IMR-90 (cell line): Measurements from ENCODE around the gene CCDC148. TPM values are rescaled to one million over a fixed set of nuclear protein-coding genes. Genes with fewer than 3 reads are reported as not detected.

Experiments used
- ATAC-seq: fragments of 200-7000 bp; cut with Tn5 transposase; 2 replicates; pipeline ENCODE4 v1.9.1; 2020; ENCODE audit warnings: low read depth, mild to moderate bottlenecking, moderate library complexity
- BruUV-seq: library from RNA; stranded (reverse); fragments of 400-500 nt; replicated peaks from 2 replicates; lab custom pipeline; 2021; lab: Mats Ljungman, UMichigan
- CTCF ChIA-PET: fragments of 300-600 bp; formaldehyde crosslinking; extraction: SDS; loops from one replicate; lab custom pipeline; 2021; ENCODE audit warnings: antibody characterized with exemption; lab: Yijun Ruan, JAX
- POLR2A ChIA-PET: fragments of 300-600 bp; sonication (Branson Sonifier 250); formaldehyde crosslinking; loops from one replicate; lab custom pipeline; 2022; ENCODE audit warnings: antibody characterized with exemption; ENCODE audit not compliant: unreplicated experiment; lab: Charles Lee
- DNase-seq: peaks from one replicate; pipeline ENCODE4 v3.0.0; 2013
- H2AFZ ChIP-seq: replicated peaks from 2 replicates; pipeline ENCODE3; 2013; ENCODE audit warnings: low read length, mild to moderate bottlenecking; ENCODE audit not compliant: poor library complexity
- H2AK5ac ChIP-seq: 2 replicates; pipeline ENCODE4 v1.6.1; 2013; ENCODE audit warnings: low read depth, low read length, inconsistent platforms
- H2AK9ac ChIP-seq: replicated peaks from 2 replicates; pipeline ENCODE3; 2013; ENCODE audit warnings: mild to moderate bottlenecking, low read depth, low read length, moderate library complexity; ENCODE audit not compliant: poor library complexity
- H2BK120ac ChIP-seq: 2 replicates; pipeline ENCODE4 v1.6.1; 2013; ENCODE audit warnings: low read depth, low read length, inconsistent platforms
- H2BK15ac ChIP-seq: 3 replicates; pipeline ENCODE4 v1.6.1; 2013; ENCODE audit warnings: low read depth, low read length, inconsistent platforms
- H2BK20ac ChIP-seq: 2 replicates; pipeline ENCODE4 v1.6.1; 2013; ENCODE audit warnings: low read depth, mild to moderate bottlenecking, inconsistent platforms, low read length, moderate library complexity
- H2BK5ac ChIP-seq: 2 replicates; pipeline ENCODE4 v1.6.1; 2013; ENCODE audit warnings: mild to moderate bottlenecking, low read depth, low read length, inconsistent platforms; ENCODE audit not compliant: poor library complexity, severe bottlenecking
- H3K14ac ChIP-seq: replicated peaks from 2 replicates; pipeline ENCODE4 v1.6.1; 2013; ENCODE audit warnings: low read depth, low read length, inconsistent platforms
- H3K18ac ChIP-seq: 2 replicates; pipeline ENCODE4 v1.6.1; 2013; ENCODE audit warnings: low read depth, low read length, control low read depth
- H3K23ac ChIP-seq: 2 replicates; pipeline ENCODE4 v1.6.1; 2013; ENCODE audit warnings: low read depth, low read length, inconsistent platforms
- H3K27ac ChIP-seq: 2 replicates; pipeline ENCODE4 v1.5.1; 2013; ENCODE audit warnings: mild to moderate bottlenecking, control low read depth, low read length; ENCODE audit not compliant: insufficient read depth
- H3K27me3 ChIP-seq: 2 replicates; pipeline ENCODE4 v1.6.1; 2013; ENCODE audit warnings: low read length; ENCODE audit not compliant: control insufficient read depth, insufficient read depth
- H3K36me3 ChIP-seq: 2 replicates; pipeline ENCODE4 v1.6.1; 2013; ENCODE audit warnings: low read length, mixed read lengths; ENCODE audit not compliant: control insufficient read depth, insufficient read depth
- H3K4ac ChIP-seq: 2 replicates; pipeline ENCODE4 v1.6.1; 2013; ENCODE audit warnings: low read depth, low read length, inconsistent platforms
- H3K4me1 ChIP-seq: 2 replicates; pipeline ENCODE4 v1.6.1; 2013; ENCODE audit warnings: low read length, mixed read lengths; ENCODE audit not compliant: control insufficient read depth, insufficient read depth
- H3K4me2 ChIP-seq: 2 replicates; pipeline ENCODE4 v1.6.1; 2013; ENCODE audit warnings: low read depth, mild to moderate bottlenecking, control low read depth, low read length, moderate library complexity
- H3K4me3 ChIP-seq: 2 replicates; pipeline ENCODE4 v1.5.1; 2013; ENCODE audit warnings: low read depth, mild to moderate bottlenecking, control low read depth, low read length, moderate library complexity; ENCODE audit not compliant: insufficient read depth
- H3K56ac ChIP-seq: 2 replicates; pipeline ENCODE4 v1.6.1; 2013; ENCODE audit warnings: low read length, inconsistent platforms; ENCODE audit not compliant: insufficient read depth; ENCODE audit errors: extremely low read depth
- H3K79me1 ChIP-seq, 2 experiments: 2 replicates each; pipeline ENCODE4 v1.6.1; 2013; ENCODE audit warnings: low read length in 2 of 2, inconsistent platforms in 1 of 2, low read depth in 1 of 2
- H3K9ac ChIP-seq: 2 replicates; pipeline ENCODE4 v1.6.1; 2013; ENCODE audit warnings: low read depth, low read length, control low read depth
- H3K9me1 ChIP-seq: 2 replicates; pipeline ENCODE4 v1.6.1; 2013; ENCODE audit warnings: low read length, inconsistent platforms; ENCODE audit not compliant: insufficient read depth
- H3K9me3 ChIP-seq: 2 replicates; pipeline ENCODE4 v1.6.1; 2013; ENCODE audit warnings: low read length; ENCODE audit not compliant: control insufficient read depth, insufficient read depth
- H4K20me1 ChIP-seq: 2 replicates; pipeline ENCODE4 v1.6.1; 2013; ENCODE audit warnings: low read length, inconsistent platforms; ENCODE audit not compliant: insufficient read depth
- H4K5ac ChIP-seq: 2 replicates; pipeline ENCODE4 v1.6.1; 2013; ENCODE audit warnings: mild to moderate bottlenecking, low read depth, low read length, control low read depth
- H4K8ac ChIP-seq, 2 experiments: 2 replicates each; pipeline ENCODE4 v1.6.1; 2013; ENCODE audit warnings: low read depth in 2 of 2, low read length in 2 of 2, control low read depth in 1 of 2, inconsistent platforms in 1 of 2
- H4K91ac ChIP-seq: 2 replicates; pipeline ENCODE4 v1.6.1; 2013; ENCODE audit warnings: low read depth, low read length, inconsistent platforms; ENCODE audit not compliant: insufficient read depth
- CHD1 ChIP-seq: IDR thresholded peaks from 2 replicates; pipeline ENCODE4 v1.6.1; 2012; ENCODE audit warnings: low read depth, low read length, improper control_type of control experiment
- POLR2A ChIP-seq: IDR thresholded peaks from 2 replicates; pipeline ENCODE4 v1.6.1; 2012; ENCODE audit warnings: mild to moderate bottlenecking, low read depth, low read length
- RCOR1 ChIP-seq: IDR thresholded peaks from 2 replicates; pipeline ENCODE4 v1.6.1; 2012; ENCODE audit warnings: mild to moderate bottlenecking, low read length, improper control_type of control experiment; ENCODE audit not compliant: insufficient replicate concordance
- dilution Hi-C: fragments of 300-500 bp; cut with HindIII; formaldehyde crosslinking; loops from one replicate; pipeline ENCODE4 v1.14.3; 2018; ENCODE audit warnings: low sequenced_read_pairs; ENCODE audit not compliant: unreplicated experiment
- in situ Hi-C: fragments of 300-500 bp; cut with MboI; formaldehyde crosslinking; loops from 3 replicates; pipeline ENCODE4 v1.14.3; 2019; ENCODE audit warnings: low sequenced_read_pairs, inconsistent platforms, mixed read lengths
- intact Hi-C: fragments of 100-400 bp; cut with micrococcal nuclease; formaldehyde crosslinking; loops from 2 replicates; pipeline ENCODE4 v1.10.0; 2022
- polyA plus RNA-seq, 3 experiments: library from polyadenylated mRNA; depleted of rRNA; stranded (reverse); fragments of >200 nt; gene quantifications; 2 replicates each; pipeline ENCODE4 v1.2.3, GENCODE V29; 2012; ENCODE audit warnings: low replicate concordance in 1 of 3
- total RNA-seq: library from RNA; depleted of rRNA; stranded (reverse); fragments of >200 nt; gene quantifications from 2 replicates; pipeline ENCODE4 v1.2.3, GENCODE V29; 2012
- TF ChIP-seq, protein P1 (sequence below): fragments of 150-350 bp; IDR thresholded peaks from 2 replicates; pipeline ENCODE4 v1.6.1; 2017; ENCODE audit warnings: mild to moderate bottlenecking, antibody characterized with exemption, low read length, low read depth

The CCDC148 gene
- total and polyA plus RNA-seq, 2 of the 4 experiments (the other 2 are of a cell fraction), result 0.18 to 0.31 TPM

DNA sequence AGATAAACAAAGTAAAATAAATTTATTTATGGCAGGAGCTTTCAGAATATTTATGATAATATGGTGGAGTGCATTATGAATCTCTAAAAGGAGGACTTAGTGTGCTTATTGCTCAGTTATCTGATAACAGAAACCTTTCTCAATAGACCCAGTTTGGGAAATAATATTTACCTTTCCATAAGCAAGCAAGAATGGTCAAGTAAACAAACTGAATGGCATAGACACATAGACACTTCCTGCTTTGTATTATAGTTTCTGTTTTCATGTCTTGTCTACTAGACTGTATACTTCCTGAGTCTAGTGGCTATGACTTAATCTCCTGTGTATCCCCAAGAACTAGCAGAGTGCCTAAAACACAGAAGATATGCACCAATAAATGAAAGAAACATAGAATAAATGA lies 267.0 kb downstream of the CCDC148 start:
- in situ Hi-C loops, result no loop called here
- H3K4me2 ChIP-seq, result no peak overlapping the region
- H3K4ac ChIP-seq, result no peak overlapping the region
- no peak overlapping the region for H4K91ac ChIP-seq
- H3K4me1 ChIP-seq, result no peaks in the 10 kb centered on the region
- H4K8ac ChIP-seq, result no peak overlapping the region
- H3K14ac ChIP-seq, result no peak overlapping the region
- CTCF ChIA-PET, result no interaction called here
- dilution Hi-C loops, result no loop called here
- H3K27me3 ChIP-seq, result no peaks in the 10 kb centered on the region
- no peak overlapping the region for H2AK5ac ChIP-seq
- no peak overlapping the region for H2BK15ac ChIP-seq
- no TSS peak for BruUV-seq
- H3K9me3 ChIP-seq, result no peaks in the 10 kb centered on the region
- no peak overlapping the region for H2AK9ac ChIP-seq
- H3K9me1 ChIP-seq, result no peaks in the 10 kb centered on the region
- no peak overlapping the region for H3K27ac ChIP-seq
- H3K56ac ChIP-seq, result no peak overlapping the region
- ATAC-seq (no peak), DNase-seq (no peak)
- no peaks in the 10 kb centered on the region for H3K79me1 ChIP-seq
- H2AFZ ChIP-seq, result no peak overlapping the region
- POLR2A ChIA-PET, result no interaction called here
- H2BK5ac ChIP-seq, result no peak overlapping the region
- no peaks in the 10 kb centered on the region for H4K20me1 ChIP-seq
- H2BK120ac ChIP-seq, result no peak overlapping the region
- H3K18ac ChIP-seq, result no peak overlapping the region
- no peak overlapping the region for H3K23ac ChIP-seq
- no peaks in the 10 kb centered on the region for H3K36me3 ChIP-seq
- no peak overlapping the region for H4K5ac ChIP-seq
- H2BK20ac ChIP-seq, result no peak overlapping the region
- intact Hi-C loops, result no loop called here
- H3K9ac ChIP-seq, result no peak overlapping the region
- TF ChIP-seq, protein P1, sequence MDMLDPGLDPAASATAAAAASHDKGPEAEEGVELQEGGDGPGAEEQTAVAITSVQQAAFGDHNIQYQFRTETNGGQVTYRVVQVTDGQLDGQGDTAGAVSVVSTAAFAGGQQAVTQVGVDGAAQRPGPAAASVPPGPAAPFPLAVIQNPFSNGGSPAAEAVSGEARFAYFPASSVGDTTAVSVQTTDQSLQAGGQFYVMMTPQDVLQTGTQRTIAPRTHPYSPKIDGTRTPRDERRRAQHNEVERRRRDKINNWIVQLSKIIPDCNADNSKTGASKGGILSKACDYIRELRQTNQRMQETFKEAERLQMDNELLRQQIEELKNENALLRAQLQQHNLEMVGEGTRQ, result no peak
- no peak for TF ChIP-seq RCOR1
- TF ChIP-seq POLR2A, result no peak
- TF ChIP-seq CHD1, result no peak
- no peak overlapping the region for H3K4me3 ChIP-seq
